Endodermal cell (in vitro differentiated cells): Measurements from ENCODE around the gene GRK6. TPM values are rescaled to one million over a fixed set of nuclear protein-coding genes. Genes with fewer than 3 reads are reported as not detected.
"Not testable (repeated sequence)": the region's sequence is repeated elsewhere in the genome, so short reads cannot be mapped to it uniquely, and the experiment has no call there.

ENCODE experiments used
- DNase-seq: peaks from one replicate; pipeline ENCODE4 v3.0.0-alpha.2; 2017
- H3K27ac ChIP-seq: 2 replicates; pipeline ENCODE4 v1.5.1; 2013; ENCODE audit warnings: mild to moderate bottlenecking, low read depth, low read length, moderate library complexity
- H3K27me3 ChIP-seq: 2 replicates; pipeline ENCODE4 v1.6.1; 2013; ENCODE audit warnings: mild to moderate bottlenecking, low read length, moderate library complexity; ENCODE audit not compliant: insufficient read depth, control insufficient read depth, poor library complexity, severe bottlenecking
- H3K36me3 ChIP-seq: 2 replicates; pipeline ENCODE4 v1.7.0; 2013; ENCODE audit warnings: mild to moderate bottlenecking, low read length, moderate library complexity; ENCODE audit not compliant: control insufficient read depth, insufficient read depth
- H3K4me1 ChIP-seq: one replicate; pipeline ENCODE4 v1.7.0; 2013; ENCODE audit warnings: low read length; ENCODE audit not compliant: control insufficient read depth, insufficient read depth
- H3K4me3 ChIP-seq: 2 replicates; pipeline ENCODE4 v1.5.1; 2013; ENCODE audit warnings: mild to moderate bottlenecking, low read length, moderate library complexity
- H3K9ac ChIP-seq: 2 replicates; pipeline ENCODE4 v1.6.1; 2013; ENCODE audit warnings: mild to moderate bottlenecking, low read length, moderate library complexity; ENCODE audit not compliant: poor library complexity, severe bottlenecking; ENCODE audit errors: extremely low read depth
- H3K9me3 ChIP-seq: 2 replicates; pipeline ENCODE4 v1.6.1; 2013; ENCODE audit warnings: mild to moderate bottlenecking, low read length, moderate library complexity; ENCODE audit not compliant: control insufficient read depth
- H3K27ac Mint-ChIP-seq: 2 replicates; pipeline ENCODE4 v1.8.0; 2020; ENCODE audit warnings: mixed read lengths
- H3K27me3 Mint-ChIP-seq: 2 replicates; pipeline ENCODE4 v1.8.0; 2021; ENCODE audit warnings: mild to moderate bottlenecking, mixed read lengths; ENCODE audit not compliant: insufficient read depth
- H3K36me3 Mint-ChIP-seq: 2 replicates; pipeline ENCODE4 v1.8.0; 2020; ENCODE audit warnings: low read depth, mixed read lengths
- H3K4me1 Mint-ChIP-seq: 2 replicates; pipeline ENCODE4 v1.8.0; 2020; ENCODE audit warnings: mixed read lengths
- H3K4me3 Mint-ChIP-seq: 2 replicates; pipeline ENCODE4 v1.8.0; 2020; ENCODE audit warnings: mild to moderate bottlenecking, moderate library complexity, mixed read lengths
- H3K9me3 Mint-ChIP-seq: 2 replicates; pipeline ENCODE4 v1.8.0; 2020; ENCODE audit warnings: mild to moderate bottlenecking, mixed read lengths
- CTCF ChIP-seq: fragments of 200-600 bp; sonication (generic); conservative IDR thresholded peaks from 2 replicates; pipeline ENCODE4 v1.5.0; 2021; ENCODE audit warnings: antibody characterized with exemption, mild to moderate bottlenecking
- WGBS, 2 experiments: methylation state at CpG; one replicate each; pipeline versions ENCODE4 v1.1.5 to v1.1.7; 2013; ENCODE audit warnings: missing lambda C conversion rate in 2 of 2, mixed read lengths in 1 of 2; ENCODE audit not compliant: insufficient coverage in 1 of 2, insufficient read length in 1 of 2; 5-methylcytosine and 5-hydroxymethylcytosine counted together
- total RNA-seq, 2 donors: library from RNA; stranded (reverse); fragmentation: NEBNext Ultra II Directional in 1 of 2; extraction: Animal tissue kit (Norgen Biotek cat#: 25700) in 1 of 2; gene quantifications; 2 replicates in 1 of 2; 3 replicates in 1 of 2; pipeline ENCODE4 v1.2.1, GENCODE V29; 2021

GRK6 gene
- total RNA-seq, 2 donors from 2014 or later: 51.6 to 66.8 TPM

GRCh38 chr5:177414481-177414880 lies 12.0 kb upstream of the GRK6 start:
- Histone ChIP-seq H3K4me1 (no peaks in the 10 kb centered on the region), H3K36me3 (no peaks in the 10 kb centered on the region), H3K9ac (no peak overlapping the region), H3K27ac (no peak overlapping the region), H3K27me3 (peaks cover 24% of the 10 kb centered on the region), H3K4me3 (no peak overlapping the region), H3K9me3 (no peaks in the 10 kb centered on the region)
- Mint-ChIP-seq H3K9me3 (no peaks in the 10 kb centered on the region), H3K36me3 (no peaks in the 10 kb centered on the region), H3K4me3 (no peak overlapping the region), H3K27me3 (peaks cover 44% of the 10 kb centered on the region), H3K27ac (no peak overlapping the region), H3K4me1 (no peaks in the 10 kb centered on the region)
- WGBS, 2 experiments: 79 to 95% methylated on average over 2 to 3 of the region's 3 CpGs
- TF ChIP-seq CTCF: no peak
- DNase-seq: no peak

GRCh38 chr5:177417081-177417480 lies 9.4 kb upstream of the GRK6 start:
- not testable (repeated sequence) for H3K4me1 Mint-ChIP-seq
- WGBS, 2 experiments: 91 to 92% methylated on average over 5 to 6 of the region's 6 CpGs

GRCh38 chr5:177419046-177419445 lies 7.4 kb upstream of the GRK6 start:
- Mint-ChIP-seq H3K4me3 (no peak overlapping the region), H3K9me3 (no peaks in the 10 kb centered on the region), H3K27ac (no peak overlapping the region), H3K27me3 (peaks cover 13% of the 10 kb centered on the region), H3K4me1 (peaks cover 9% of the 10 kb centered on the region), H3K36me3 (no peaks in the 10 kb centered on the region)
- no peak for TF ChIP-seq CTCF
- Histone ChIP-seq H3K9me3 (no peaks in the 10 kb centered on the region), H3K36me3 (no peaks in the 10 kb centered on the region), H3K4me3 (no peak overlapping the region), H3K4me1 (no peaks in the 10 kb centered on the region), H3K27me3 (peaks cover 2% of the 10 kb centered on the region), H3K27ac (no peak overlapping the region), H3K9ac (no peak overlapping the region)
- no peak for DNase-seq
- WGBS, 2 experiments: 96 to 100% methylated on average over 3 of the region's 3 CpGs

More at GRCh38 chr5:177417081-177417480, 9.4 kb upstream of the GRK6 start:
- H3K4me3 ChIP-seq, H3K36me3 Mint-ChIP-seq, H3K9me3 Mint-ChIP-seq, H3K36me3 ChIP-seq, H3K27ac Mint-ChIP-seq, H3K9ac ChIP-seq, DNase-seq, H3K4me1 ChIP-seq, H3K27ac ChIP-seq, H3K9me3 ChIP-seq, H3K4me3 Mint-ChIP-seq: not testable (repeated sequence)
- H3K27me3 ChIP-seq: peaks cover 19% of the 10 kb centered on the region
- H3K27me3 Mint-ChIP-seq: peaks cover 24% of the 10 kb centered on the region

GRCh38 chr5:177420472-177420871 lies 6.0 kb upstream of the GRK6 start:
- not testable (repeated sequence) for H3K27ac Mint-ChIP-seq, H3K4me1 ChIP-seq, H3K4me3 Mint-ChIP-seq, DNase-seq, H3K36me3 ChIP-seq, H3K9ac ChIP-seq, H3K36me3 Mint-ChIP-seq, H3K9me3 ChIP-seq, H3K27me3 ChIP-seq, H3K27ac ChIP-seq, H3K9me3 Mint-ChIP-seq, H3K4me3 ChIP-seq
- H3K4me1 Mint-ChIP-seq: peaks cover 15% of the 10 kb centered on the region
- H3K27me3 Mint-ChIP-seq: peaks cover 13% of the 10 kb centered on the region
- 85 to 97% methylated on average over 5 to 7 of the region's 7 CpGs for WGBS, 2 experiments
